ENCODE measurements around the gene MEAK7. TPM values are rescaled to one million over a fixed set of nuclear protein-coding genes. Genes with fewer than 3 reads are reported as not detected.

The MEAK7 gene, protein sequence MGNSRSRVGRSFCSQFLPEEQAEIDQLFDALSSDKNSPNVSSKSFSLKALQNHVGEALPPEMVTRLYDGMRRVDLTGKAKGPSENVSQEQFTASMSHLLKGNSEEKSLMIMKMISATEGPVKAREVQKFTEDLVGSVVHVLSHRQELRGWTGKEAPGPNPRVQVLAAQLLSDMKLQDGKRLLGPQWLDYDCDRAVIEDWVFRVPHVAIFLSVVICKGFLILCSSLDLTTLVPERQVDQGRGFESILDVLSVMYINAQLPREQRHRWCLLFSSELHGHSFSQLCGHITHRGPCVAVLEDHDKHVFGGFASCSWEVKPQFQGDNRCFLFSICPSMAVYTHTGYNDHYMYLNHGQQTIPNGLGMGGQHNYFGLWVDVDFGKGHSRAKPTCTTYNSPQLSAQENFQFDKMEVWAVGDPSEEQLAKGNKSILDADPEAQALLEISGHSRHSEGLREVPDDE
- 11.4 and 14.4 TPM in 2 replicates for total RNA-seq

DNA sequence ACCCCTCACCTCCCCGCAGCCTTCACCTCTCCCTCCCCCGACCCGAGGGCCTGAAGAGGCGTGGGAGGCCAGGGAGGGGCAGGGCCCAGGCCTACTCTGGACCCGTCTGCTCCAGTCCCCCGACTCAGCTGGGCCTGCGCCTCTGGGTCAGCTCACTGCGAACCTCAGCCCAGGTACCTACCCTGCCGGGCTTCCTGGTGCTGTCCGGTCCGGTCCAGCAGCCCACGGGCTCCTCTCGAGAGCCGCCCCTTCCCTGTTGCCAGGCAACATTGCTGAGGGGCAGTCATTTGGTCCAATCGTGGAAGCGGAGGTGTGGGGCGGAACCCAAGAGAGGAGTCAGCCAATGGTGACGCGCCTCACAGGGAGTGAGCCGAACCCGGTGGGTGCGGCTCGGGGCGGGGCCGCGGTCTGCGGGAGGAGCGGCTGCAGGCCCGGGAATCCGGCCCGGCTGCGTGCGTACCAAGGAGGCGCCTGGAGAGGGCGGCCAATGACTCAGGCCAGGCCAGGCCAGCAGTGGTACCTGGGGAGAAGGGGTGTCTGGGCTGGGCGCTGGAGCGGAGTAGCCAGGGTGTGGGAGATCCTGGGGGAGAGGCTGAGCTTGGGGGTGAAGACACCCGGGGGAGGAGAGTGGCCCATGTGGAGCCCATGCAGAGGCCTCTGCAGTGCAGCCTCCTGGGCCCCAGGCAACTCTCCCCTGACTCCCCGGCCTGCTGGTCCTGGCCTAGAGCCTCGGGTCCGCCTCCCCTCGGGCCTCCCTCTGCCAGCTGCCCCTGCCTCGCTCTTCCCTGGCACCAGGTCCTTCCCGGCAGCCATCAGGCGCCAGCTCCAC, at the start of gene MEAK7:
Gene MEAK7, minus strand, starts transcription at position 240 of the 829 bp plus-strand sequence. CDS start 6,573 bp downstream, outside the sequence.

Other genes starting within 250 kb of the MEAK7 start
- gene WFDC1, start 209.8 kb downstream of the MEAK7 start, total RNA-seq: 0.15 TPM in 1 of 2 replicates, not detected in the other
- not detected in 2 replicates for gene ATP2C2, start 136.1 kb downstream of the MEAK7 start, total RNA-seq
- gene COTL1, start 113.4 kb upstream of the MEAK7 start, total RNA-seq: 50.3 and 84.2 TPM in 2 replicates
- 42.2 and 55.3 TPM in 2 replicates for gene KLHL36, start 143.9 kb upstream of the MEAK7 start, total RNA-seq
- 42.2 and 48.6 TPM in 2 replicates for gene USP10, start 195.3 kb upstream of the MEAK7 start, total RNA-seq